HG03439 (cell line): Measurements from ENCODE around the gene TTC17.

ENCODE experiments used
- ATAC-seq: cut with Tn5 transposase; IDR thresholded peaks from one replicate; pipeline ENCODE4 v1.9.1; 2021; ENCODE audit warnings: mild to moderate bottlenecking, moderate library complexity; ENCODE audit not compliant: unreplicated experiment

Gene TTC17

DNA sequence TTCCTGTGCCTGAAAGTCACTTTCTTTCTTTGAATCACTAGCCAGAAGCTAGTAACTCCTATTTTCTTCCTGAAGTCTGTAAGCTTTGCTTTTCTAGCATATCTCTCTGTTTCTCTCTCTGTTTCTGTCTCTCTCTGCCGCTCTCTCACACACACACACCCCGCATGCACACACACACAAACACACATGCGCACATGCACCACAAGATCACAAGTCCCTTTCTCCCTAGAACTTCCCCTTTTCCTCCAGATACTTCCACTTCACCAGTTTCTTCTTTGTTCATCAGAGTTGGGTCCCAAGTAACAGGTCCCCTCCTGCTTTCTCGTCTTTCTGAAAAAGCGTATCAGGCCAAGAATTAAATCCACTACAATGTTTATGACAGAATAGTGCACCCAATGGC lies 173.3 kb downstream of the TTC17 start:
- no peak for ATAC-seq

GRCh38 chr11:43537833-43538615 lies 179.3 kb downstream of the TTC17 start:
- ATAC-seq = no peak

GRCh38 chr11:43541993-43542392 lies 183.3 kb downstream of the TTC17 start:
- ATAC-seq = no peak

DNA sequence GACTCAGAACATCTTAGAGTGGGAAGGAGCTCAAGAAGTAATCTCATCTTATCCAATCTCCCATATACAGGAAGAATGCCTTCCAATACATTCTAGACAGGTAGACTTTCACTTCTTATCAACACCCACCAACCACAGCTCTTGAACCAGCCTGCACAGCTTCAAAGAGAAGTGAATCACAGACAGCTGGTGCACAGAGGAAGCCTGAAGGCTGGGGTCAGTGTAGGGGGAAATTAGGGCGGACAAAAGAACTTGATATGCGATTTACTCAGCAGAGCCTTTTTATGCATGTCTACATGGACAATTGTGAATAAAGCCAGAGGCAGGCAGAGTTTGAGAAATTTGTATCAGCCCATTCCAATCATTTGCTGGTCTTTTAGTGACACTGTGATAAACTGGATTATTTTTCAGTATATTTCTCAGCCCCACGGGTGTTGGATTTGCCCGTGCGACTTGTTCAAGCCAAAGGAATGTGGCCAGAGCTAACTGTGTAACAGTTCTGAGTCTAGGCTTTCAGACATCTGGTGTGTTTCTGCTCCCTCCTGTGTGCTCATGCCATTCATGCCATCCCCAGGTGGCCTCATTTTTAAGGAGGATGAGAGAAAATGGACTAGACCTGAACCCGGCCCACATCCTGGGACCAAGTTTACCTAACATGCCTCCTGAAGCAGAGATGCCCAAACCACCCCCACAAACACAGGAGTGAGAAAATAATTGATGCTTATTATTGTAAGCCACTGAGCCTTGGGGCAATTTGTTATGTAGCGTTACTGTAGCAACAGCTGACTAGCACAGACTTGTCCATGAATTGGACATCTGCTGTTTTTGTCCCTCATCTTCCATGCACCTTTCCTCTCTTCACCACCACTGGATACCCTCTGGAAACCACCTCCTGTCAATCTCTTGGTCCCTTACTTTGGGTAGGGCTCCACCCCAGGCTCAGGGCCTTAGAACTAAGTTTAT lies 184.3 kb downstream of the TTC17 start:
- ATAC-seq = no peak
